DOHH2 (cell line): Measurements from ENCODE around the gene CERS5.

Experiments
- EZH2phosphoT487 ChIP-seq: fragments of 200-600 bp; sonication (generic); IDR thresholded peaks from 2 replicates; pipeline ENCODE4 v1.6.1; 2017; ENCODE audit warnings: borderline replicate concordance, mild to moderate bottlenecking, antibody characterized with exemption, low read length, moderate library complexity, mixed read lengths
- TF ChIP-seq, protein P1 (sequence below): fragments of 200-600 bp; sonication (generic); IDR thresholded peaks from one replicate; pipeline ENCODE4 v1.5.1; 2014; ENCODE audit warnings: antibody characterized with exemption, mild to moderate bottlenecking, low read depth, low read length; ENCODE audit not compliant: poor library complexity, severe bottlenecking

DNA sequence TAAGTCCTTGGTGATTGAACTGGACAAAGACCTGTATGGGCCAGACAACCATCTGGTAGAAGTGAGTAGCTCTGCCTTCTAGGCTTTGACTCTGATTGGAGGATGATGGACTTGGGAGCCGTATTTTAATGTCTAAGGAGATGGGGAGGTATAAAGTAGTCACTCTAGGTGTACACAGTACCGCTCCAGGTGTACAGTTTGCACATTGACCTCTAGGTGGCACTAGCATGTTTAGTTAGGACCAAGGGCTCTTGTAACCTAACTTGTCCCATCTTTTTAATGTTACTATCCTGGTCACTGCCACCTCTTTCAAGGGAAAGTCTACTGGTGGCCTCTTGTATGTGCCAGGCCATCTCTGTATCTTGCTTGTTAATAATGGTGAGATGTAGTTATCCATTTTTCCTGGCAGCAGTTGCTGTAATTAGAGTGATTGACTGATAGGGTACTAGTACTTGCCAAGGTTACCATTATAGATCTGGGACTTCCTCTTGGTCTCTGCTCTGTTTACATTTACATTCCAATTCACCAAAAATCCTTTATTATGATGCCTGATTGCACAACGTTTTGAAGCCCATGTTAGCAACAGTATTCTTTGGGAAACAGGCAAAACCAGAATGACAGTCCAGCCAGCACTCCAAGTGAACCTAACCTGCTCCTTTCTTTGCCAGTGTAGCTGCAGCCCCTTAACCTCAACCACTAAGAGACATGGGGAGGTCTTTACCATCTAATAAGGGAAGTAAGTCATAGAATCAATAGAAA lies 78.4 kb downstream of the CERS5 start:
- TF ChIP-seq, protein P1, sequence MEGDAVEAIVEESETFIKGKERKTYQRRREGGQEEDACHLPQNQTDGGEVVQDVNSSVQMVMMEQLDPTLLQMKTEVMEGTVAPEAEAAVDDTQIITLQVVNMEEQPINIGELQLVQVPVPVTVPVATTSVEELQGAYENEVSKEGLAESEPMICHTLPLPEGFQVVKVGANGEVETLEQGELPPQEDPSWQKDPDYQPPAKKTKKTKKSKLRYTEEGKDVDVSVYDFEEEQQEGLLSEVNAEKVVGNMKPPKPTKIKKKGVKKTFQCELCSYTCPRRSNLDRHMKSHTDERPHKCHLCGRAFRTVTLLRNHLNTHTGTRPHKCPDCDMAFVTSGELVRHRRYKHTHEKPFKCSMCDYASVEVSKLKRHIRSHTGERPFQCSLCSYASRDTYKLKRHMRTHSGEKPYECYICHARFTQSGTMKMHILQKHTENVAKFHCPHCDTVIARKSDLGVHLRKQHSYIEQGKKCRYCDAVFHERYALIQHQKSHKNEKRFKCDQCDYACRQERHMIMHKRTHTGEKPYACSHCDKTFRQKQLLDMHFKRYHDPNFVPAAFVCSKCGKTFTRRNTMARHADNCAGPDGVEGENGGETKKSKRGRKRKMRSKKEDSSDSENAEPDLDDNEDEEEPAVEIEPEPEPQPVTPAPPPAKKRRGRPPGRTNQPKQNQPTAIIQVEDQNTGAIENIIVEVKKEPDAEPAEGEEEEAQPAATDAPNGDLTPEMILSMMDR = peak; percentile 95
- no peak for TF ChIP-seq EZH2phosphoT487
